ENCODE results near the gene TAPBP. TPM values are rescaled to one million over a fixed set of nuclear protein-coding genes. Genes with fewer than 3 reads are reported as not detected.
A peak's percentile ranks its signal among the peaks of the same experiment; 100 is the strongest.

The TAPBP gene
- total and polyA plus RNA-seq, 9 of the 15 experiments (the other 6 are each of a cell fraction or from before 2014, with no cell fraction given) = 5.6 to 74.0 (median 22.3) TPM

DNA sequence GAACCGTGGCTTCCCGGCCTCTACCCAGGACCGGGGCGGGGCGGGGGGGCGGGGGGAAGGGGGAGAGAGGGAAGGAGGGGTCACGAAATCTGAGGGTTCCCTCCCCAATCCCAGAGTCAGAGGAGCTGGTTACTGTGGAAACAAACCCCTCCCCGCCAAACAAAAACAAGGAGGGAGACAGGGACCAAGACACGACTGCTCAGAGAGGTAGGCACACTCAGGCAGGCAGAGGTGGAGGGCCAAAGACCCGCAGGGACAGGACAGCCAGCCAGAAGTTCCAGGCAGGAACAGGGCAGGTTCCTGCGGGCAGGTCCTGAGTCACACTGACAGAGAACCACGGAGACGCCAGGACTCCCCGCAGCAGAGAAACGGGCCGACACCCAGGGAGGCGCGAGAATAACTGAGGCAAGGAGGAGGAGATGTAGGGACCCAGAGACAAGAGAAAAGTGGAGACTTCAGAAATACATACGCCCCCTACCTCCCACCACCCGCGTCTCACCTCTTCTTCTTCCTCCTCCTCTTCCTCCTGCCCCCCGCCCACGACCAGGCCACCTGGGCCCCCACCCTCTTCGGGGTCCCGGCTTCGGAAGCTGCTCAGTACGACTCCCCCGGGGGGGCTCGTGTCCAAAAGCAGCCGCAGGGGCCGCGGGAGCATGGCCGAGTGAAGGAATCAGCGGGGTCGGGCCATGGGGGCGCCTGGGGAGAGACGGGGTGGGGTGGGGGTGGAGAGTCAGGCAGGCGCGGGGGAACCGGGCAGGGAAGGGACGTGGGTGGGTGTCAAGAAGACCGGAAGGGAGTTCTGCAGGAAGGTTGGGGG, 15.7 kb downstream of the TAPBP start (continued):
- TF ChIP-seq FOXA3 (CRISPR knock-in tag; conservative IDR thresholded peaks at IDR 0.05 in 1 of 2, IDR thresholded peaks at IDR 0.05 in 1 of 2) = no peak
- TF ChIP-seq CBX3 (IDR thresholded peaks at IDR 0.05; ENCODE audit: borderline replicate concordance in 1 of 2, low read length in 2 of 2) = 0 out of 3 replicates have a peak, but pooled peaks of 1 of the 2 experiments have one; percentile 12
- TF ChIP-seq FOXJ2 (tag; IDR thresholded peaks at IDR 0.05) = peak; percentile 98
- TF ChIP-seq ZC3H8 (IDR thresholded peaks at IDR 0.05) = peak; percentile 30; the same call in 1 of the 2 replicates
- TF ChIP-seq HMG20A (CRISPR knock-in tag; conservative IDR thresholded peaks at IDR 0.05) = no peak
- TF ChIP-seq, protein P1, sequence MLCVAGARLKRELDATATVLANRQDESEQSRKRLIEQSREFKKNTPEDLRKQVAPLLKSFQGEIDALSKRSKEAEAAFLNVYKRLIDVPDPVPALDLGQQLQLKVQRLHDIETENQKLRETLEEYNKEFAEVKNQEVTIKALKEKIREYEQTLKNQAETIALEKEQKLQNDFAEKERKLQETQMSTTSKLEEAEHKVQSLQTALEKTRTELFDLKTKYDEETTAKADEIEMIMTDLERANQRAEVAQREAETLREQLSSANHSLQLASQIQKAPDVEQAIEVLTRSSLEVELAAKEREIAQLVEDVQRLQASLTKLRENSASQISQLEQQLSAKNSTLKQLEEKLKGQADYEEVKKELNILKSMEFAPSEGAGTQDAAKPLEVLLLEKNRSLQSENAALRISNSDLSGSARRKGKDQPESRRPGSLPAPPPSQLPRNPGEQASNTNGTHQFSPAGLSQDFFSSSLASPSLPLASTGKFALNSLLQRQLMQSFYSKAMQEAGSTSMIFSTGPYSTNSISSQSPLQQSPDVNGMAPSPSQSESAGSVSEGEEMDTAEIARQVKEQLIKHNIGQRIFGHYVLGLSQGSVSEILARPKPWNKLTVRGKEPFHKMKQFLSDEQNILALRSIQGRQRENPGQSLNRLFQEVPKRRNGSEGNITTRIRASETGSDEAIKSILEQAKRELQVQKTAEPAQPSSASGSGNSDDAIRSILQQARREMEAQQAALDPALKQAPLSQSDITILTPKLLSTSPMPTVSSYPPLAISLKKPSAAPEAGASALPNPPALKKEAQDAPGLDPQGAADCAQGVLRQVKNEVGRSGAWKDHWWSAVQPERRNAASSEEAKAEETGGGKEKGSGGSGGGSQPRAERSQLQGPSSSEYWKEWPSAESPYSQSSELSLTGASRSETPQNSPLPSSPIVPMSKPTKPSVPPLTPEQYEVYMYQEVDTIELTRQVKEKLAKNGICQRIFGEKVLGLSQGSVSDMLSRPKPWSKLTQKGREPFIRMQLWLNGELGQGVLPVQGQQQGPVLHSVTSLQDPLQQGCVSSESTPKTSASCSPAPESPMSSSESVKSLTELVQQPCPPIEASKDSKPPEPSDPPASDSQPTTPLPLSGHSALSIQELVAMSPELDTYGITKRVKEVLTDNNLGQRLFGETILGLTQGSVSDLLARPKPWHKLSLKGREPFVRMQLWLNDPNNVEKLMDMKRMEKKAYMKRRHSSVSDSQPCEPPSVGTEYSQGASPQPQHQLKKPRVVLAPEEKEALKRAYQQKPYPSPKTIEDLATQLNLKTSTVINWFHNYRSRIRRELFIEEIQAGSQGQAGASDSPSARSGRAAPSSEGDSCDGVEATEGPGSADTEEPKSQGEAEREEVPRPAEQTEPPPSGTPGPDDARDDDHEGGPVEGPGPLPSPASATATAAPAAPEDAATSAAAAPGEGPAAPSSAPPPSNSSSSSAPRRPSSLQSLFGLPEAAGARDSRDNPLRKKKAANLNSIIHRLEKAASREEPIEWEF (CRISPR knock-in tag; IDR thresholded peaks at IDR 0.05) = no peak
- no peak for TF ChIP-seq RBM15 (IDR thresholded peaks at IDR 0.05; ENCODE audit: insufficient read depth, low read length)
- no peak for TF ChIP-seq EP300 (IDR thresholded peaks at IDR 0.05; ENCODE audit: low read length)
- TF ChIP-seq PHB (CRISPR knock-in tag; IDR thresholded peaks at IDR 0.05) = no peak
- no peak for TF ChIP-seq NONO (IDR thresholded peaks at IDR 0.05; ENCODE audit: low read depth in 2 of 2, low read length in 1 of 2)
- peak; percentile 81 for TF ChIP-seq ZBTB7A (IDR thresholded peaks at IDR 0.05; ENCODE audit: borderline replicate concordance, control insufficient read depth, low read depth, low read length)
- TF ChIP-seq, protein P2, sequence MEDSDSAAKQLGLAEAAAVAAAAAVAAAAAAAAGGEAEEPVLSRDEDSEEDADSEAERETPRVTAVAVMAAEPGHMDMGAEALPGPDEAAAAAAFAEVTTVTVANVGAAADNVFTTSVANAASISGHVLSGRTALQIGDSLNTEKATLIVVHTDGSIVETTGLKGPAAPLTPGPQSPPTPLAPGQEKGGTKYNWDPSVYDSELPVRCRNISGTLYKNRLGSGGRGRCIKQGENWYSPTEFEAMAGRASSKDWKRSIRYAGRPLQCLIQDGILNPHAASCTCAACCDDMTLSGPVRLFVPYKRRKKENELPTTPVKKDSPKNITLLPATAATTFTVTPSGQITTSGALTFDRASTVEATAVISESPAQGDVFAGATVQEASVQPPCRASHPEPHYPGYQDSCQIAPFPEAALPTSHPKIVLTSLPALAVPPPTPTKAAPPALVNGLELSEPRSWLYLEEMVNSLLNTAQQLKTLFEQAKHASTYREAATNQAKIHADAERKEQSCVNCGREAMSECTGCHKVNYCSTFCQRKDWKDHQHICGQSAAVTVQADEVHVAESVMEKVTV (CRISPR knock-in tag; IDR thresholded peaks at IDR 0.05) = no peak
- TF ChIP-seq CTCFL (IDR thresholded peaks at IDR 0.05; ENCODE audit: borderline replicate concordance, insufficient read depth, low read depth, low read length, poor library complexity, severe bottlenecking) = peak; percentile 55
- no peak for TF ChIP-seq RBM17 (IDR thresholded peaks at IDR 0.05; ENCODE audit: borderline replicate concordance, low read depth, low read length)
- TF ChIP-seq CCNT2 (IDR thresholded peaks at IDR 0.05; ENCODE audit: borderline replicate concordance, extremely low read depth, insufficient read length, low read depth, low read length) = peak; percentile 1
- no peak for TF ChIP-seq CBFB (CRISPR knock-in tag; IDR thresholded peaks at IDR 0.05)

Measured in K562 (cell line).